Stimulated activated CD8-positive, alpha-beta memory T cell treated with anti-CD3 and anti-CD28 coated beads, Interleukin-4, amount 100 ng/mL, for 1 hour (primary cell): ENCODE results near the gene EXTL2.
"Not testable (repeated sequence)": the region's sequence is repeated elsewhere in the genome, so short reads cannot be mapped to it uniquely, and the experiment has no call there.

Experiments
- DNase-seq, 2 donors: peaks; one replicate each; pipeline ENCODE4 v3.0.0-alpha.2; 2020; ENCODE audit warnings: low read depth in 2 of 2, low spot score in 1 of 2

Gene EXTL2

GRCh38 chr1:100903777-100904176, 9.1 kb upstream of the EXTL2 start:
- no peak for DNase-seq

GRCh38 chr1:100902365-100902764, 7.7 kb upstream of the EXTL2 start:
- DNase-seq, result no peak

- DNase-seq, result peak; percentile 1 to 25
Measured at GRCh38 chr1:100896481-100896982, 1.9 kb upstream of the EXTL2 start.

- peak; percentile 91 to 92 for DNase-seq
Measured at GRCh38 chr1:100895540-100896480, 1.2 kb upstream of the EXTL2 start, which contains the start of gene SLC30A7. Gene SLC30A7 (plus strand): TSS chr1:100896090. CDS start chr1:100896263, 173 bp downstream.

GRCh38 chr1:100893718-100894117, 924 bp downstream of the EXTL2 start:
- DNase-seq, result no peak

- no peak for DNase-seq
Measured at GRCh38 chr1:100892554-100892953, 2.1 kb downstream of the EXTL2 start.

- DNase-seq, result no peak
Measured at GRCh38 chr1:100891380-100891779, 3.3 kb downstream of the EXTL2 start.

GRCh38 chr1:100889869-100890482, 4.7 kb downstream of the EXTL2 start:
- DNase-seq, result not testable (repeated sequence)

- DNase-seq, result not testable (repeated sequence)
Measured at GRCh38 chr1:100889007-100889406, 5.6 kb downstream of the EXTL2 start.

- DNase-seq, result no peak
Measured at GRCh38 chr1:100883963-100884362, 10.7 kb downstream of the EXTL2 start.

GRCh38 chr1:100882698-100883097, 11.9 kb downstream of the EXTL2 start:
- DNase-seq, result no peak

- DNase-seq, result no peak
Measured at GRCh38 chr1:100881687-100882086, 13.0 kb downstream of the EXTL2 start.

- DNase-seq, result no peak
Measured at GRCh38 chr1:100879422-100879821, 15.2 kb downstream of the EXTL2 start.

GRCh38 chr1:100876291-100876690, 18.4 kb downstream of the EXTL2 start:
- DNase-seq, result no peak

- DNase-seq, result no peak
Measured at GRCh38 chr1:100875228-100875627, 19.4 kb downstream of the EXTL2 start.

- no peak for DNase-seq
Measured at GRCh38 chr1:100874433-100874832, 20.2 kb downstream of the EXTL2 start.

GRCh38 chr1:100869996-100870395, 24.6 kb downstream of the EXTL2 start:
- no peak for DNase-seq

- no peak for DNase-seq
Measured at GRCh38 chr1:100868364-100868995, 26.2 kb downstream of the EXTL2 start.

- no peak for DNase-seq
Measured at GRCh38 chr1:100866901-100867206, 27.8 kb downstream of the EXTL2 start.

GRCh38 chr1:100866041-100866900, 28.4 kb downstream of the EXTL2 start:
- no peak for DNase-seq

- no peak for DNase-seq
Measured at GRCh38 chr1:100862591-100862990, 32.1 kb downstream of the EXTL2 start.
